ENCODE data around the gene SMC1A.
"Not testable (repeated sequence)": the region's sequence is repeated elsewhere in the genome, so short reads cannot be mapped to it uniquely, and the experiment has no call there.

Gene SMC1A

GRCh38 chrX:53422086-53422860, at the start of gene SMC1A:
SMC1A (minus strand) TSS chrX:53422654; CDS start chrX:53422600, 54 bp downstream.
- peak; percentile 96 for DNase-seq

- no peak for DNase-seq
These were observed 48.9 kb upstream of the SMC1A start for GRCh38 chrX:53471346-53471745.

GRCh38 chrX:53468659-53469058, 46.2 kb upstream of the SMC1A start:
- DNase-seq = not testable (repeated sequence)

GRCh38 chrX:53458082-53458481, 35.6 kb upstream of the SMC1A start:
- no peak for DNase-seq

- DNase-seq = no peak
These were observed 33.8 kb upstream of the SMC1A start for GRCh38 chrX:53456254-53456653.

- no peak for DNase-seq
These were observed 30.4 kb upstream of the SMC1A start for GRCh38 chrX:53452812-53453211.

GRCh38 chrX:53449632-53450031, 27.2 kb upstream of the SMC1A start:
- no peak for DNase-seq

- no peak for DNase-seq
These were observed 25.0 kb upstream of the SMC1A start for GRCh38 chrX:53447441-53447840.

GRCh38 chrX:53445977-53446376, 23.5 kb upstream of the SMC1A start:
- DNase-seq = peak; percentile 67

- DNase-seq = peak; percentile 6
These were observed 19.8 kb upstream of the SMC1A start for GRCh38 chrX:53442322-53442631.

GRCh38 chrX:53441531-53442321, 19.3 kb upstream of the SMC1A start:
- DNase-seq = peak; percentile 90

GRCh38 chrX:53440621-53441517, 18.4 kb upstream of the SMC1A start:
- peak; percentile 60 for DNase-seq

- peak; percentile 3 for DNase-seq
These were observed 17.6 kb upstream of the SMC1A start for GRCh38 chrX:53440101-53440500.

GRCh38 chrX:53438832-53439230, 16.4 kb upstream of the SMC1A start:
- DNase-seq = peak; percentile 2

GRCh38 chrX:53438174-53438831, 15.8 kb upstream of the SMC1A start:
- peak; percentile 5 for DNase-seq

GRCh38 chrX:53437206-53437605, 14.8 kb upstream of the SMC1A start:
- DNase-seq = no peak

GRCh38 chrX:53435997-53436396, 13.5 kb upstream of the SMC1A start:
- peak; percentile 78 for DNase-seq

GRCh38 chrX:53433651-53434639, 11.5 kb upstream of the SMC1A start, which contains the start of gene HSD17B10:
HSD17B10 (minus strand) TSS chrX:53434370; CDS start chrX:53434345, 25 bp downstream.
- DNase-seq = peak; percentile 88

- DNase-seq = no peak
These were observed 7.8 kb upstream of the SMC1A start for GRCh38 chrX:53430231-53430630.

- DNase-seq = no peak
These were observed 7.3 kb upstream of the SMC1A start for GRCh38 chrX:53429755-53430154.

- DNase-seq = no peak
These were observed 430 bp upstream of the SMC1A start, which contains the start of gene RIBC1 for GRCh38 chrX:53422861-53423306. RIBC1 (plus strand) TSS chrX:53422873; CDS start chrX:53426277, 3,404 bp downstream.

Data from hematopoietic multipotent progenitor cell treated with erythropoietin and hydrocortisone succinate and interleukin-3 and kit ligand, for 8 days (in vitro differentiated cells).